ENCODE data around the gene TENM4.

Gene TENM4

DNA sequence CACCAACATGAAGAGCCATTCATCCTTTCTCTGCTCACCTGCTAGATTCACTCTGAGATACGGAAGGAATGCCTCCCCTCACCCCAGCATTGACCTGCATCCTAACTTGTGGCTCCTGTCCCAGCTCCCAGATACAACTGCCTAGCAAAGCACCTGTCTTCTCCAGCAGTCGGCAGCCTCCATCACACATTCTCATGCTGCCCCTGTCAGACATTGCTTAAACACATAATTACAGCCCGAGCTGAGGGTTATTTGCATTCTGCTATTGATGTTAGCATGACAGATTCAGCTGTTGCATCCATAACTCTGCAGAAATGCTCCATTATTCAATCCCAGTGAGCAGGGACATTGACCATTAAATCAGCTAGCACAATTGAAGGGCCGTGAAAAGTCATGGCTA is 681.8 kb downstream of the TENM4 start:
- DNase-seq, result no peak

DNA sequence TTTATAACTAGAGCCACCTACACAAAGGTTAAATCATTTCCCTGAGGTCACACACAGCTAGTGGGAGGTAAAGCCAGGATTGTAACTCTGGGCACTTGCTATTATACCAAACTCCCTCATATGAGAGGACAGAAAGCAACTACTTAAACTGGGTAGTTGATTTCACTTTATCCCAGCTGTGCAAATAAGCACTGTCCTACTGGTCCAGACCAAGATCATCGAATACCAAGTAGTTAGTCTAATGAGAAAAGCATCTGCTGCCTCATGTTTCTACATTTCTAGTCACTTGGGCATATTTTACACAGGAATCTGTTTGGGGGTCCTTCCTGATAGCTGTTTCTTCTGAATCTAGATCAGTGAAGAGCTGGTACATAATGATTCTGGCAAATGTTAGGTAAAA is 687.5 kb downstream of the TENM4 start:
- DNase-seq, result no peak

DNA sequence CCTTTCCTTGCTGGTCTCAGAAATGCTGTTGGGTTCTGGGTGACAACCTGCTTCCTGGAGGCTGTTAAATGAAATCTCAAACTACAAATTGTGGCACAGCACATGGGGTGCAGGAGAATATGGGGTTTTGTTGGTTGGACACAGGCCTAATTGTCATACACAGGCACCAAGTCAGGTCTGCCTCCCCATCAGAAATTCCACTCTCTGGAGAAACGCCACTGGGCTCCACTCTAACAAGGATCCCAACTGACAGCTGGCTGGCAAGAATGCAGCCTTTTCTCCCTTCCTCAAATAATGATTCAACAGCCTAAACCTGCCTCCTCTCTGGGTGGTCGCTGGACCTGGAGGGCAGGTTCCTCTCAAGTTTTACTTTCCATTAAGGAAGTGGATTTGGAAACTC is 688.3 kb downstream of the TENM4 start:
- no peak for DNase-seq

DNA sequence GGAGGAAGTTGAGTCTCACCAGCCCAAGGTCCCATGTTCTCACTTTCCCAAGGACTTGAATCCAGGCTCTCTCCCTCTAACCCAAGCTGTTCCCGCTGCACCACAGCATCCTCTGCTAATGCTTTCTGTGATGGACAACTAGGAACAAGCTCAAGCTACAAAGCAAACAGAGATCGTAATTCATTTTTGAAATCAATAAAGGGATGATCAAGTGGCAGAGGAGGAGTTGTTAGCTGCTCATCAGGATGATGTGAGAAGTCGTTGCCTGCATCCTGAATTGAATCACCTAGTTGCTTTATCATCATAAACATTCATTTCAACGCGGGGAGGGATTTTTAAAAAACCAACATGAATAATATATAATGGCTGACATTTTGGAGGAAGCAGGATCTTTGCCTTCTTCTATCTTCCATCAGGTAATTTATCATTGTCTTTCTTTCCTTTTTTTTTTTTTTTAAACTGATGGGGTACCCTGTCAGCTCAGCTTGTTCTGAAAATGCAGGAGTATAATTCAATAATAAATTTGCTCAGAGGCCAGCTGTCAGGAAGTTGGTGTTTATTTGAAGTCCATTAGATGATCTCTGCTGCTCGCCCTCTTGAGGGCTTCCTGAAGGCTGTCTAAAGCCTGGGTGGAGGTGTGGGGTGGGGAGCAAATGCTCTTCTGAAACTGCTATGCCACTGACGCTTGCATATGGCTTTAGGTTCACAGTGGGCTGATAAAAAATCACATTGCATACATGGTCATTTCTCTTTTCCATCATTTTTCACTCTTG is 691.7 kb downstream of the TENM4 start:
- no peak for DNase-seq

DNA sequence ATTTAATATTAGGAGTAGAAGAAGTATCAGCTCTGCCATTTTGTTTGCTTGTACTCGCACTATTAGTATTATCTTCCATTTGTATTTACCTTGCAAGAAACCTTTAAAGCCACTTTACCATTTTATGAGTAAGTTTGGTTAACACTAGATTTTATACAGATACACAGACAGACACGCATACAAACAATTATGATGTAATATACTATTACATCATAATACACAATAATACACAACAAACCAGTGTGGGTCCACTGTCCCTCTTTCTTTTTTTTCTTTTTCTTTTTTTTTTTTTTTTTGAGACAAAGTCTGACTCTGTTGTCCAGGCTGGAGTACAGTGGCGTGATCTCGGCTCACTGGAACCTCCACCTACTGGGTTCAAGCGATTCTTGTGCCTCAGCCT is 695.9 kb downstream of the TENM4 start:
- DNase-seq, result no peak

DNA sequence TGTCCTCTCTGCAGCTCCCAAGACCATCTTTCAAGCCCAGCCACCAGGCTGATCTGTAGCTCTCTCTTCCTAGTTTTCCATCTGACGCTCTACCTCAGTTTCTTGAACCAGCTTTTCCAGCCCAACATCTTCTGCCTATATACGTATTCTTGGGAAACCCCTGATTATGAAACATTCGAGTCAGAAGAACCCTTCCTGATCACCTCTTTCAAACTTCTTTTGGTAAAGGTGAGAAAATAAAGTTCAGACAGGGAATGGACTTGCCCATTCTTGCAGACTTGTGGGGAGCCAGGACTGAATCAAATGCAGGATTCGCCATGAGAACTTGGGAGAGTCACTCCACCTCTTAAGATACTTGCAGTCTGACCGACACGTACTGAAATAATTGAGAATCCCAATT is 696.6 kb downstream of the TENM4 start:
- DNase-seq, result no peak

DNA sequence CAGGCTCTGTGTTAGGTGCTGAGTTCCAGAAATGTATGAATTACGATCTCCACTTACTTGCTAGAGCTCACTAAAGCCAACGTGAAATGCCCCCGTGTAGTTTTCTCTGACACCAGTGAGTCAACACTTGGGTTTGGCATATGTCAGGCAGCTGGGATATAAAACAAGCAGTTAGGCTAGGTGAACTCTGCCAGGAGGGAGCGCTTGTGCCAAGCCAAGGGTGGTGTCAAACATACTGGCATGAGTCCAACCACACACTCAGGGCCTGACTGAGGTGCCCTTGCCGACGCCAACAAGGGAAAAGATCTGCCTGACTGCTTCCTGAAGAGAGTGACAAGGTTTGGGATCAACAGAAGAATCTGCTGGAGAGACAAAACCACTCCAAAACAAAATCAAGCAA is 698.4 kb downstream of the TENM4 start:
- no peak for DNase-seq

DNA sequence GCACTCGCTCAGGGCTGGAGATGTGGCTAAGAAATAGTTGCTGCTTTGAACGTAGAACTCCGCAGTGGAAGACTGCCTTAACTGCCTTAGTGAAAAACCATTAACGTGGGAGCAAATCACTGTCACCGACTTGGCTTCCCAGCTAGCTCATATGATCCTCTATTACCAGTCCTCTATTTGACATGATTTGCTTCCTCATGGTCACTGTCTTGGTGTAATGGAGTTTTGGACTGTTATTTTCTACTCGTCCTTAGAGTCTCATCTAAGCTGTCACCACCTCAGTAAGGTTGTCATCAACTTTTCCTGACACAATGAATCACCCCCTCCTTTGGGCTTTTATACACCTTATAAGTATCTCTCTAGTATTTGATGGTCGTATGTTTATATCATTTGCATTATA is 699.1 kb downstream of the TENM4 start:
- DNase-seq, result no peak

DNA sequence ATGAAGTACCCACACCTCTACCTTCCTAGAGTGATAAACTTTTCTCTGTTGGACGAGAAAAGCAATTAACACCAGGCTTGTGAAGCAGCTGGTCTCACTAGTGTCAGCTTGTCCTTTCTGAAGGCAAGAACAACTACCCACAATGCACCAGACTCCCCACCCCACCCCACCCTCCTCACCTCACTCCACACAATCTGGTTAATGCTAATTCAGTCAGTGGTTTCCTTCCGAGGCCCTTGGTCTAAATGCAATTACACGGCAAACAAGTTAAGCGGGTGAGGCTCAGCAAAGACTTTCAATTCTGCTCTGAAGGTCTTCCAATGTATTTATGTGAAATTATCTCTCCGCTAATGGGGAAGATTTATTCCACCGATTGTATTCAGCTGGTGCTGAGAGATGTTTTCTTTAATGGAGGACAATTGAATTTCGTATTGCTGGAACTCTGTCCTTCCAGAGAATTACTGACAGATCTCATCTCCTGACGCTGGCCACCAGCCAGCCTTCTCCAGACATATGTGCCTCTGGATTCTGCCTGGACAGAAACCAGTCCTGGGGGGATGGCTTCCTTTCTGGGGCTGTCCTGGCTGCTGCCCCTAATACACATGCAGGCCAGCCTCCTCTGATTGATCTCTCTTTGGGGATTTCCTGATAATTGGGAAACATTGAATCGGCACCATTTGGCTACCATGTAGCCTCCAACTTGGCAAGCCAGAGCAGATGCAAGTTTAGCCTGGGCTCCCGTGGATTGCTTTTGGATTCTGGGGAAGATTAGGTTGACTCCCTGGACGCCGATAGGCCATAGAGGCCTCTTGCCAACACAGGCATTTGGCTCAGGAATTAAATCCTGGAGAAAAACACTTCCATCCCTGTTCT is 700.4 kb downstream of the TENM4 start:
- no peak for DNase-seq

DNA sequence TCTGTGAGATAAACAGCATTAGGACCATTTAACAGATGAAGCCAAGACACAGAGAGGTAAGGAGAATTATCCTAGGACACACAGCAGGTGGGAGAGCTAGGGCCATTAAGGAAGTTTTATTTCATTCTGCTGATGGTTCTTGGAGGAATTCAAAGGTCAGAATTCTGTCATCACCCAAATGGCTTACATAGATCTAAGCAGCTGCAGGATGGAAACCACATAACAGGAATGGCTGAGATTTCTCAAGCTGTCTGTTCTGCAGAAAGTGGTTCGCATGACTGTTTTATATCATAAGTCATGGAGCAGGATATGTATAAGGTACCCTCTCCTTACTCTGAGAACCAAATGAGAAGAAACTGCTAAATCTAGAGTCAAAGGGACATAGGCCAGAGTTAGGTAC is 702.9 kb downstream of the TENM4 start:
- no peak for DNase-seq

DNA sequence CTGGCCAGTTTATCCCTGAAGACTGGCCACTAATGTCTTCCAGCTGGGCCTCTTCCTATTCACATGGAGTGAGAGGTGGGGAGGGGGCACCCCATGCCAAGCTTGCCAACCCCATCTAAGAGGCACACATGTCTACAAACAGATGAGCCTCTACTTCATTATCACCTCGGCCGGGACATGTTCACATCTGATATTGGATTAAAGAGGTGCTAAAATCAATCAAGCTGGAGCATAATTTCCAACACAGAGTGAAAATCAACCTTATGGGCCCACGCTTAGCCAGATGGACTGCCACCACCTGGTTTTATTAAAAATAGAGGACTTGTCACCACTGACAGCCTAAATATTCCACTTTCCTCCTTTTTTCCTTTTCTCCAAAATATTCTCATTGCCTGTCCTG is 703.5 kb downstream of the TENM4 start:
- no peak for DNase-seq

DNA sequence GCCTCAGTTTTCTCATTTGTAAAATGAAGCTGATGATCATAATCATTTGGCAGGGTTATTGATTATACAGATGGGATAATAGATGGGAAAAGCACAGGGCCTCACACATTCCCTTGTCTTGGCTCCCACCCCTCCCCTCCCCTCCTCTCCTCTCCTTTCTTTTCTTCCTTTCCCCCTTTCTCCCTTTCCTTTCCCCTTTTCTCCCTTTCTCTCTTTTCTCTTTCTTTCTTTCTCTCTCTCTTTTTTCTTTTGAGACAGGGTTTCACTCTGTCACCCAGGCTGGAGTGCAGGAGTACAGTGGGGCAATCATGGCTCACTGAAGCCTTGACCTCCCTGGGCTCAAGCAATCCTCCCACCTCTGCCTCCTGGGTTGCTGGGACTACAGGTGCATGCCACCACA is 705.1 kb downstream of the TENM4 start:
- DNase-seq, result no peak

DNA sequence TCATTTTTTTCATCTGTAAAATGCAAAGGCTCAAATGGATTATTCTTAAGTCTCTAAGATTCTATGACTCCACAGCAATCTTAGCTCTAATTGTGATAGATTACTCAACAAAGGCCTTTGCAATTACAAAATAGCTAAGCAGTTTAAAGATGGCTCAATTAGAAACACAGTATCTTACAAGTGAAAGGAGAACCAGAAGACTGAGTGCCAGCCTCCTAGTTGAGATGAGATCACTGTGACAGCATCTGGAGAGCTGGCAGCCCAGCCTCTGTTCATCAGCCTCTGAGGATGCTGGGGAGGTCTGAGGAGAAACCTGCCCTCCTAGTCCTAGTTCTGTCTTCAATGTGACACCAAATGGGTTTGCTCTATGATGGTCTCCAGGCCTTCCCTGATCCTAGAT is 707.8 kb downstream of the TENM4 start:
- peak; percentile 48 for DNase-seq

DNA sequence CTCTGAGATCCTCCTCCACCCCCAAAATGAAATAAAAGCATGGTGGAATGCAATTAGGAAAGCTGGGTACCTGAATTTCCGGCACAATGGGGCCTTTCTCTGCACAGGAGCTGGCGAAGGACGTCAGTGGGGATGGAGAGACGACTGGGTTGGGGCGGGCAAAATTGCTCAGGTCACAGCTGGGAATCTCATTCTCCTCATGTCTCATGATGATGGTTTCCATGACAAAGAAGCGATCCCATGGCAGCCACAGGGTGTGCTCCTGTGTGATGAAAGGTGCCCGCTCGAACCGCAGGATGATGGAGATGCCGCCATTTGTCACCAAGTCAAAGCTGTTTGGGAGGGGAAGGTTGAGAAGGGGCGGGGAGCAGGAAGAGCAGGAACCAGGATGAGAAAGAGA is 708.6 kb downstream of the TENM4 start:
- DNase-seq, result no peak

DNA sequence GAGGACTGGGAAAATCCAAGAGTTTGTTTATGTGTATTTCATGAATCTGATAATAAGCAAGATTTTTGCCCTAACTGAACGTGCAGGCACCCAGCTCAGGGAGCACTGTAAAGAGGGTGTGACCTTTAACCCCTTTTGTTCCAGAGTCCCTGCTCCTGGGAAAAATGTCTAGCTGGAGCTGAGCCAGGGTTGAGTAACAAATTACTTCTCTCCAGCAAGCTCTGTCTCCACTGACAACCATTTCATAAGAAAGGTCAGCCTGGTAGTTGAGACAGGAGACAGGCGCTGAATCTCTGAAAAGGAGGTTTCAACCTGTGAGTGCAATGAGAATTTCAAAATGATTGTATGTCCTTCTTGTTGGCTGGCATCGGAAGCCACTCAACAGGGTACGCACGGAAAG is 709.8 kb downstream of the TENM4 start:
- DNase-seq, result no peak

DNA sequence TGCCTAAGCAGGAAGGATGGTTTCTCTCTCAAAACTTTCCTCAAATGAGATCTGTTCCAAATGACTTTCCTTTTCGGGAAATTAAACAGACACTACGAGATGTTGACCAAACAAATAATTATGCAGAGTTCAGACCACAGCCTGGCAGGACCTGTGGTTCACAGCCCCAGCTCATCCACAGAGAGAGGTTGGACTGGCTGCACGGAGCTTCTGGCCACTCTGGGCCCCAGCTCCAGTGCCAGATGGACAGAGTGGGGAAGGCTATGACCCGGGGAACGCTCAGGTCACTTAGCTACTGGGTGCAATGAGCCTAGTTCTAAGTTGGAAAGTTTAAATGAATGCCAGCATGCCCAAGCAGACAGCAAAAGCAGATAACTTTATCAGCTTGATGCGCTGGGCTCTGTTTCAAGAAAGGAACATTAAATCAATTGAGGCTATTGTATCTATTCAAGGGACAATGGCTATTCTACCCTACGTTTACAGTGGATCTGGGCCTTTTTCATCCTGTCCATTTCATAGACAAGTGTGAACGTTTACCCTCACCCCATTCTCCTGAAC is 710.5 kb downstream of the TENM4 start:
- no peak for DNase-seq

DNA sequence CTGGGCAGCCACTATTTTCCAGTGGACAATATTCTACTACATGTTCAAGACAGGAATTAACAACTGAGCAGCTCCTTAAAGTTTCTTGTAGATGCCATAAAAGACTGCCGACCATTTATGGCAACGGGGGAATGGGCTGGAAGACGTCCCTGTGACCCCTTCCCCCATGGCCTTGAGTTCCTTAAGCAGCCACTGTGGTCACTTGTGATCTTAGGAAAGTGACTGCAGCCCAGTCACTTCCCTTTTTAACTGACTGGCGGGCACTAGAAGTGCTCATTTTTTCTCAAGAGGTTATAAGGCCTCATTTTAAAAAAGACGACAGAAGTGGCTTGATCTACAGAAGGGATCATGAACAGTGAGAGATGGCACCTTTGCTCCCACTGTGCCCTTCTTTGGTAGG is 713.0 kb downstream of the TENM4 start:
- DNase-seq, result peak; percentile 53

DNA sequence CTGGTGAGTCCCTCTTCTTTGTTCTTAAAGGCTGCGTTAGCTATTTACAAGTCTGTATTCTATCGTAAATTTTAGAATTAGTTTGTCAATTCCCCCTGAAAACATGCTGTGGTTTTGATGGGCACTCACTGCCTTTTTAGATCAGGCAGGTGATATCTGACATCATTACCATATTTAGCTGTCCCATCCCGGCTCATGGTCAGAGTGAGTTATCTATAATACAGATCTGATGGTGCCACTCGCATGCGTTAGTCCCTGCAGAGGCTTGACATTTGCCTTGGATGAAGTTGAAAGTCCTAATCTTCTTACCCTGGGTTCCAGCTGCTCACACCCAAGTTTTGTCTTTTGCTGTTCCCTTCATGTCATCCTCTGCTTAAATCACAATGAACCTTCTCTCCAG is 715.6 kb downstream of the TENM4 start:
- no peak for DNase-seq

DNA sequence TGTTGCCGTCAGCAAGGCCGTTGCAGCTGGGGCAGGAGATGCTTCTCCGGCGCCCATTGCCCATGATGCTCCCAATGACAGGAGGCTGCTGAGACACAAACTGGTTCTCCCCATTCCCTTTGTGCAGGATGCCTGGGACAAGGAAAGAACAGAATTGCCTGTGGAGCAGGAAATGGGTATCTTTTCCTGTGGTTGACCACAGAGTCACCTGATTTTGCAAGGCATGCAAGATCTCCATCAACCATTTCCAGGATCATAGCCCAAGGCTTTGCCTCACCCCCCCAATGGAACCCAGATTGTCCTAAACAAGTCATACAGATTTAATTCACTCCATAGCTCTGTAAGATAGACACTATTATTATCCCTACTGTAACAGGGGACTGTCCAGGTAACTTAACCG is 718.0 kb downstream of the TENM4 start:
- no peak for DNase-seq

DNA sequence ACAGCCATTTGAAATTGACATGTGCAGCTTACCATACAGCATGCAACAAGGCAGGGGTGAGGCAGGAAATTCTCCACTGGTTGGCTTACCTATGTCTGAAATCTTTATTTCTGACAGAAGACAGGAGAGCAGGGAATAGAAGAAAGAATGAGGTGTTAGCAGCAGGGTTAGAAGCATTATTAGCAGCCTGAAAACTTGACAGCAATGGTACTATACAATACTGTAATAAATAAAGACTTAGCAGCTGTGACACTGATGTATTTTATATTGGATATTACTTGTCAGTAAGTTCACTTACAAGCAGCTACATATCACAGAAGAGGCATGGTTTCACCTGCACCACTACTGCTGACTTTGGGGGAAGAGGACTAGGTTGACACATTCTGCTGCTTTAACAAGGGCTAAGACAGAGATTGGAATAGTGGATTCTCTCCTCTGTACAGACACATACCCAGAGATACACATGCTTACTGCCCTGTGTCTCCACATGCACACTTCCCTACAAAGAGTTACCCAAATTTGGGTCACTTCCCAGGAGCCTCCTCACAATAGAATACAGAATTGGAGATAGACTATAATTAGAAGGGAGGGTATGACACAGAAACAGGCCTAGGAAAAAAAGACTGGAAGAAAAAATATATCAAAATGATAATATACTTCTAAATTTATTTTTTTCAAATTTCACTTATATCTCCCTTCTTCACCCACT is 720.4 kb downstream of the TENM4 start:
- DNase-seq, result no peak

DNA sequence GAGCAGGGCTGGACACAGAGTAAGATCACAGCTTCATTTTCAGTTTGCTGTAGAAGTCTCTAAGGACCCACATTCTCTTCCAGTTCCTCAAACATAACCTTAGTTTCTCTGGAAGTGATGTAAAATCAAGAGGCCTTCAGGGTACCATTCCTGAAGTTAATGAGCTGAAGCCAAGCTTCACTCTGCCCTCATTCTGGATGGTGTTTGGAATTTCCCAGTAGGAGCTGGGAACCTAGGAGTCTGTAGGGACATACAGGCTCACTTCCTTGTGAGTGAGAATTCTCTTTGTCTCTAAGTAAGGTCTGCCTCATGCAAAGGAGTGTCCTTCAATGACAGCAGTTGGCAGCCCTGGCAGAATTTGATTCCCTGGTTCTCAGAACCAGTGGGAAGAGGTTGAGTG is 723.8 kb downstream of the TENM4 start:
- no peak for DNase-seq

DNA sequence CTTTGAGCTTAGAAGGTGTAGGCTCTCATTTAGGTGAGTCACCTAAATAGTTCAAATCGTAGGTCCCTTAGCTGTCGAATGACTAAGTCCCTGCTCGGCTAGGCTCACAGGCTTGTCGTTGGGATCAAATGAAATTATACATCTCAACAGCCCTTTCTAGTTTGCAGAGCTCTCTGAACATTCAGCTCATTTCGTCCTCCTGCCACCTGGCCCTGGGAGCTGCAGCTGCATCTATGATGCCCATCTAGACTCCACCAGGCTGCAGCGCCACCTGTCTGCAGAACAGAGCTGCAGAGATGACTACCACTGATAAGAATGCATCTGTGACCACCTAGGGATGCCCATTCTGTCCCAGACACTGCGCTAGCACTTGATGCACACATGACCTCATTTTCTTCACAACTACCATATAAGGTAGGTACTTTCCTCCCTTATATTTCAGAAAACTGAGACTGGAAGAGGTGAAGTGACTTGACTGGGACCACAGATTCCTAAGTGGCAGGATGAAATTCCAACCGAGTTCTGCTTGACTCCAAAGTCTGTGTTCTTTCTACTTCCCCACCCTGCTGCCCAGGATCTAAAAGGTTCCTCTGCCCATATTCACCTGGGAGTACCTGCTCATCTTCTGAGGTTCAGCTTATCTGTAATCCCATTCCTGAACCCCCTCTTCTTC is 725.1 kb downstream of the TENM4 start:
- DNase-seq, result peak; percentile 10

DNA sequence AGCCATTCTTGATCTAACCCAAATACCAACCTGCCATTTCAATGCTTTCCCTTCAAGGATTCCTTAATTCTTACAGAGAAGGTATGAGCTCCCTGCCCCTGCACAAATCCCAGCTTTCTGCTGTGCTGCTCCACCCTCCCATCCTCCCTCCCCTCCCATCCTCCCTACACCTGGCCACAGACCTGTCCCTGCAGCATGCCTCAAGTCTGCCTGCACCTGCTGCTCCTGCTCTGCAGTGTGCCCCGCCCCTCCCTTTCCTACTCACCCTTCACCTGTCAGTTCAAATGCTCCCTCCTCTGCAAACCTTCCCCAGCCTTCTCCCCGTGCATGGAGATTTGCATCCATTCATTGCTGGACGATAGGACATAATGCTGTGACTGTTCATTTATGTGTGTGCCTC is 726.3 kb downstream of the TENM4 start:
- DNase-seq, result no peak

All from suppressor macrophage treated with lipopolysaccharide for 4 hours (primary cell).